SK-N-SH treated with all-trans-retinoic acid at 6 μM for 48 hours (cell line): ENCODE data around the gene HERC6.

ENCODE experiments used
- ATAC-seq: fragments of 200-7000 bp; cut with Tn5 transposase; 3 replicates; pipeline ENCODE4 v1.9.1; 2020; ENCODE audit warnings: mild to moderate bottlenecking, moderate library complexity
- ARNTL ChIP-seq: fragments of 450-650 bp; formaldehyde crosslinking; IDR thresholded peaks from 2 replicates; pipeline ENCODE4 v1.5.0; 2020; ENCODE audit warnings: low read depth, mild to moderate bottlenecking, moderate library complexity, borderline replicate concordance
- BACH2 ChIP-seq: fragments of 250-450 bp; sonication (Bioruptor Pico); IDR thresholded peaks from 2 replicates; pipeline ENCODE4 v1.9.0; 2021; ENCODE audit warnings: mild to moderate bottlenecking, borderline replicate concordance
- CREB5 ChIP-seq: fragments of 250-450 bp; sonication (Bioruptor Pico); IDR thresholded peaks from 2 replicates; pipeline ENCODE4 v1.5.1; 2020; ENCODE audit warnings: low read depth, mild to moderate bottlenecking, moderate library complexity
- ESRRG ChIP-seq: fragments of 250-450 bp; sonication (Bioruptor Pico); IDR thresholded peaks from 2 replicates; pipeline ENCODE4 v1.6.1; 2021; ENCODE audit warnings: mild to moderate bottlenecking
- GLIS3 ChIP-seq: fragments of 250-450 bp; sonication (Bioruptor Pico); IDR thresholded peaks from 2 replicates; pipeline ENCODE4 v1.5.0; 2020; ENCODE audit warnings: mild to moderate bottlenecking, moderate library complexity
- ISL1 ChIP-seq: fragments of 250-450 bp; sonication (Bioruptor Pico); IDR thresholded peaks from 2 replicates; pipeline ENCODE4 v2.1.2; 2022; ENCODE audit warnings: mild to moderate bottlenecking, moderate library complexity
- PATZ1 ChIP-seq: fragments of 250-450 bp; sonication (Bioruptor Pico); IDR thresholded peaks from 2 replicates; pipeline ENCODE4 v1.8.0; 2020; ENCODE audit warnings: mild to moderate bottlenecking, moderate library complexity, borderline replicate concordance
- POU6F1 ChIP-seq: fragments of 250-450 bp; sonication (Bioruptor Pico); IDR thresholded peaks from 2 replicates; pipeline ENCODE4 v1.8.0; 2021; ENCODE audit warnings: low read depth, mild to moderate bottlenecking, moderate library complexity, borderline replicate concordance
- PPARA ChIP-seq: fragments of 250-450 bp; sonication (Bioruptor Pico); IDR thresholded peaks from 2 replicates; pipeline ENCODE4 v1.5.0; 2020; ENCODE audit warnings: mild to moderate bottlenecking, borderline replicate concordance
- RARB ChIP-seq: fragments of 250-450 bp; sonication (Bioruptor Pico); IDR thresholded peaks from 2 replicates; pipeline ENCODE4 v1.8.0; 2021; ENCODE audit warnings: mild to moderate bottlenecking, moderate library complexity
- SNAI2 ChIP-seq: fragments of 250-450 bp; sonication (Bioruptor Pico); IDR thresholded peaks from 2 replicates; pipeline ENCODE4 v1.5.0; 2020; ENCODE audit warnings: mild to moderate bottlenecking, moderate library complexity
- TCF4 ChIP-seq: fragments of 250-450 bp; sonication (Bioruptor Pico); IDR thresholded peaks from 2 replicates; pipeline ENCODE4 v1.8.0; 2021; ENCODE audit warnings: mild to moderate bottlenecking, moderate library complexity, borderline replicate concordance
- TOX ChIP-seq: fragments of 250-450 bp; sonication (Bioruptor Pico); IDR thresholded peaks from 2 replicates; pipeline ENCODE4 v1.8.0; 2021; ENCODE audit warnings: mild to moderate bottlenecking, moderate library complexity, borderline replicate concordance
- ZC3H10 ChIP-seq: fragments of 250-450 bp; sonication (Bioruptor Pico); IDR thresholded peaks from 2 replicates; pipeline ENCODE4 v1.5.1; 2021; ENCODE audit warnings: mild to moderate bottlenecking, moderate library complexity
- ZFP3 ChIP-seq: fragments of 250-450 bp; sonication (Bioruptor Pico); IDR thresholded peaks from 2 replicates; pipeline ENCODE4 v1.5.0; 2020; ENCODE audit warnings: mild to moderate bottlenecking, moderate library complexity
- ZFP30 ChIP-seq: fragments of 450-650 bp; formaldehyde crosslinking; IDR thresholded peaks from 2 replicates; pipeline ENCODE4 v1.5.0; 2022; ENCODE audit warnings: mild to moderate bottlenecking, moderate library complexity
- ZNF565 ChIP-seq: fragments of 450-650 bp; formaldehyde crosslinking; conservative IDR thresholded peaks from 2 replicates; pipeline ENCODE4 v1.5.0; 2020; ENCODE audit warnings: low read depth, mild to moderate bottlenecking, moderate library complexity
- ZNF70 ChIP-seq: fragments of 450-650 bp; formaldehyde crosslinking; IDR thresholded peaks from 2 replicates; pipeline ENCODE4 v1.5.0; 2020; ENCODE audit warnings: mild to moderate bottlenecking, moderate library complexity
- TF ChIP-seq, protein P1 (sequence below): fragments of 250-450 bp; sonication (Bioruptor Pico); IDR thresholded peaks from 2 replicates; pipeline ENCODE4 v1.5.0; 2020; ENCODE audit warnings: mild to moderate bottlenecking, moderate library complexity
- TF ChIP-seq, protein P2 (sequence below): fragments of 250-450 bp; sonication (Bioruptor Pico); IDR thresholded peaks from 2 replicates; pipeline ENCODE4 v1.5.1; 2021; ENCODE audit warnings: mild to moderate bottlenecking, moderate library complexity

Gene HERC6

GRCh38 chr4:88409789-88410188 is 31.1 kb downstream of the HERC6 start:
- no peak for ATAC-seq
- TF ChIP-seq, protein P1, sequence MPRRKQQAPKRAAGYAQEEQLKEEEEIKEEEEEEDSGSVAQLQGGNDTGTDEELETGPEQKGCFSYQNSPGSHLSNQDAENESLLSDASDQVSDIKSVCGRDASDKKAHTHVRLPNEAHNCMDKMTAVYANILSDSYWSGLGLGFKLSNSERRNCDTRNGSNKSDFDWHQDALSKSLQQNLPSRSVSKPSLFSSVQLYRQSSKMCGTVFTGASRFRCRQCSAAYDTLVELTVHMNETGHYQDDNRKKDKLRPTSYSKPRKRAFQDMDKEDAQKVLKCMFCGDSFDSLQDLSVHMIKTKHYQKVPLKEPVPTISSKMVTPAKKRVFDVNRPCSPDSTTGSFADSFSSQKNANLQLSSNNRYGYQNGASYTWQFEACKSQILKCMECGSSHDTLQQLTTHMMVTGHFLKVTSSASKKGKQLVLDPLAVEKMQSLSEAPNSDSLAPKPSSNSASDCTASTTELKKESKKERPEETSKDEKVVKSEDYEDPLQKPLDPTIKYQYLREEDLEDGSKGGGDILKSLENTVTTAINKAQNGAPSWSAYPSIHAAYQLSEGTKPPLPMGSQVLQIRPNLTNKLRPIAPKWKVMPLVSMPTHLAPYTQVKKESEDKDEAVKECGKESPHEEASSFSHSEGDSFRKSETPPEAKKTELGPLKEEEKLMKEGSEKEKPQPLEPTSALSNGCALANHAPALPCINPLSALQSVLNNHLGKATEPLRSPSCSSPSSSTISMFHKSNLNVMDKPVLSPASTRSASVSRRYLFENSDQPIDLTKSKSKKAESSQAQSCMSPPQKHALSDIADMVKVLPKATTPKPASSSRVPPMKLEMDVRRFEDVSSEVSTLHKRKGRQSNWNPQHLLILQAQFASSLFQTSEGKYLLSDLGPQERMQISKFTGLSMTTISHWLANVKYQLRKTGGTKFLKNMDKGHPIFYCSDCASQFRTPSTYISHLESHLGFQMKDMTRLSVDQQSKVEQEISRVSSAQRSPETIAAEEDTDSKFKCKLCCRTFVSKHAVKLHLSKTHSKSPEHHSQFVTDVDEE, result no peak
- TF ChIP-seq TOX (CRISPR knock-in tag), result no peak
- no peak for TF ChIP-seq ZNF70
- no peak for TF ChIP-seq PPARA (CRISPR knock-in tag)
- no peak for TF ChIP-seq SNAI2 (CRISPR knock-in tag)
- no peak for TF ChIP-seq BACH2
- TF ChIP-seq PATZ1, result no peak
- no peak for TF ChIP-seq ZC3H10 (CRISPR knock-in tag)
- no peak for TF ChIP-seq POU6F1 (CRISPR knock-in tag)
- TF ChIP-seq GLIS3 (CRISPR knock-in tag), result no peak
- TF ChIP-seq ISL1 (CRISPR knock-in tag), result no peak
- no peak for TF ChIP-seq ARNTL (CRISPR knock-in tag)
- TF ChIP-seq, protein P2, sequence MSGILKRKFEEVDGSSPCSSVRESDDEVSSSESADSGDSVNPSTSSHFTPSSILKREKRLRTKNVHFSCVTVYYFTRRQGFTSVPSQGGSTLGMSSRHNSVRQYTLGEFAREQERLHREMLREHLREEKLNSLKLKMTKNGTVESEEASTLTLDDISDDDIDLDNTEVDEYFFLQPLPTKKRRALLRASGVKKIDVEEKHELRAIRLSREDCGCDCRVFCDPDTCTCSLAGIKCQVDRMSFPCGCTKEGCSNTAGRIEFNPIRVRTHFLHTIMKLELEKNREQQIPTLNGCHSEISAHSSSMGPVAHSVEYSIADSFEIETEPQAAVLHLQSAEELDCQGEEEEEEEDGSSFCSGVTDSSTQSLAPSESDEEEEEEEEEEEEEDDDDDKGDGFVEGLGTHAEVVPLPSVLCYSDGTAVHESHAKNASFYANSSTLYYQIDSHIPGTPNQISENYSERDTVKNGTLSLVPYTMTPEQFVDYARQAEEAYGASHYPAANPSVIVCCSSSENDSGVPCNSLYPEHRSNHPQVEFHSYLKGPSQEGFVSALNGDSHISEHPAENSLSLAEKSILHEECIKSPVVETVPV (CRISPR knock-in tag), result no peak
- no peak for TF ChIP-seq RARB (CRISPR knock-in tag)
- TF ChIP-seq, all 23 proteins: peak for 0

GRCh38 chr4:88411491-88412096 is 32.9 kb downstream of the HERC6 start:
- ATAC-seq, result no peak
- no peak for TF ChIP-seq TOX (CRISPR knock-in tag)
- no peak for TF ChIP-seq BACH2
- TF ChIP-seq PATZ1, result no peak
- no peak for TF ChIP-seq PPARA (CRISPR knock-in tag)
- no peak for TF ChIP-seq ZFP30 (CRISPR knock-in tag)
- TF ChIP-seq ZFP3 (CRISPR knock-in tag), result no peak
- no peak for TF ChIP-seq ESRRG
- TF ChIP-seq ZNF565 (CRISPR knock-in tag), result no peak
- TF ChIP-seq TCF4 (CRISPR knock-in tag), result no peak

DNA sequence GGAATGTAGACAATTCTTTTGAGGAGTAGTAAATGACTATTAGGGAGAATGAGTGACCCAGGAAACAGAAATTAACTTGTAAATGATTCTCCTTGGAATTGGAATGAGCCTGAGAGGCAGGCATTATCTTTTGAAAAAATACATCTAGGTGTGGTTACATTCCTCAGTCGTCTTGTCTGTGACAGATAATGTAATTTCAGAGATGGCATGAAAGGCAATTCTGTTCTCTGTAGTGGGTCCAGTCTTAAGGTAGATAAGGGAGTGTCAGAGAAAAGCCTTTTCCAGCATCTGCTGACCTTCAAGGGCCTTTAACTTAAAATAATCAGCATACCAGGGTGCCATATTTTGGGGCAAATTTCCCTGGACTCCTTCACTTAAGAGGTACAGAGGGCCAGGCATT is 35.1 kb downstream of the HERC6 start:
- ATAC-seq, result no peak
- TF ChIP-seq ZC3H10 (CRISPR knock-in tag) (no peak), CREB5 (CRISPR knock-in tag) (no peak), PATZ1 (no peak), GLIS3 (CRISPR knock-in tag) (no peak), ZFP3 (CRISPR knock-in tag) (no peak), TOX (CRISPR knock-in tag) (no peak), ARNTL (CRISPR knock-in tag) (no peak), PPARA (CRISPR knock-in tag) (no peak), RARB (CRISPR knock-in tag) (no peak), POU6F1 (CRISPR knock-in tag) (no peak)
- TF ChIP-seq, protein P2 (CRISPR knock-in tag), result no peak
